SK-N-SH (cell line): ENCODE measurements around the gene DNAJC5. TPM values are rescaled to one million over a fixed set of nuclear protein-coding genes. Genes with fewer than 3 reads are reported as not detected.

Experiments used
- CTCF ChIA-PET: fragments of 300-600, 350-600 bp; formaldehyde crosslinking; extraction: SDS; loops from one replicate; lab custom pipeline; 2021; lab: Yijun Ruan, JAX
- POLR2A ChIA-PET: fragments of 350-600 bp; sonication (Branson Sonifier 250); formaldehyde crosslinking; extraction: SDS; loops from one replicate; lab custom pipeline; 2020; ENCODE audit warnings: antibody characterized with exemption, inconsistent platforms; lab: Yijun Ruan, JAX
- DNase-seq: peaks from one replicate; pipeline ENCODE4 v3.0.0; 2012
- H2AFZ ChIP-seq: fragments of 200-600 bp; sonication (generic); 2 replicates; pipeline ENCODE4 v1.8.1; 2016; ENCODE audit warnings: antibody characterized with exemption, mild to moderate bottlenecking, low read depth
- H3F3A ChIP-seq: fragments of 200-600 bp; sonication (generic); replicated peaks from 2 replicates; pipeline ENCODE3; 2016; ENCODE audit warnings: antibody characterized with exemption, mild to moderate bottlenecking; ENCODE audit not compliant: insufficient read depth
- H3K27ac ChIP-seq, 2 experiments: fragments of 200-500 bp in 1 of 2; fragments of 200-600 bp in 1 of 2; sonication (Bioruptor generic) in 1 of 2; sonication (generic), shearing (Covaris generic) in 1 of 2; 2 replicates each; pipeline versions ENCODE4 v1.5.1 to v1.6.1; 2014 to 2016; ENCODE audit warnings: low read depth in 2 of 2, inconsistent platforms in 1 of 2, low read length in 1 of 2, mild to moderate bottlenecking in 1 of 2, mixed read lengths in 1 of 2
- H3K27me3 ChIP-seq: fragments of 200-600 bp; sonication (generic), shearing (Covaris generic); 2 replicates; pipeline ENCODE4 v1.6.1; 2016; ENCODE audit warnings: mixed run types; ENCODE audit not compliant: insufficient read depth
- H3K36me3 ChIP-seq, 2 experiments: fragments of 200-500 bp in 1 of 2; fragments of 200-600 bp in 1 of 2; sonication (Bioruptor generic) in 1 of 2; sonication (generic) in 1 of 2; replicated peaks in 1 of 2; 2 replicates each; pipeline versions ENCODE3 to v1.5.1; 2014 to 2016; ENCODE audit warnings: low read length in 1 of 2, mild to moderate bottlenecking in 1 of 2; ENCODE audit not compliant: insufficient read depth in 2 of 2, control insufficient read depth in 1 of 2
- H3K4me1 ChIP-seq, 2 experiments: fragments of 200-500 bp in 1 of 2; fragments of 200-600 bp in 1 of 2; sonication (Bioruptor generic) in 1 of 2; sonication (generic), shearing (Covaris generic) in 1 of 2; 2 replicates each; pipeline versions ENCODE4 v1.5.1 to v1.6.1; 2014 to 2016; ENCODE audit warnings: low read depth in 1 of 2, low read length in 1 of 2, mixed run types in 1 of 2; ENCODE audit not compliant: insufficient read depth in 2 of 2, control insufficient read depth in 1 of 2
- H3K4me2 ChIP-seq: fragments of 200-600 bp; sonication (generic), shearing (Covaris generic); 2 replicates; pipeline ENCODE4 v1.6.1; 2017; ENCODE audit warnings: mixed run types
- H3K4me3 ChIP-seq, 2 experiments: fragments of 200-500 bp in 1 of 2; fragments of 200-600 bp in 1 of 2; sonication (Bioruptor generic) in 1 of 2; sonication (generic), shearing (Covaris generic) in 1 of 2; 2 replicates each; pipeline versions ENCODE4 v1.5.1 to v1.8.1; 2014 to 2016; ENCODE audit warnings: low read depth in 2 of 2, inconsistent platforms in 1 of 2, low read length in 1 of 2, mild to moderate bottlenecking in 1 of 2, mixed read lengths in 1 of 2, moderate library complexity in 1 of 2
- H3K79me2 ChIP-seq: fragments of 200-600 bp; sonication (generic); 2 replicates; pipeline ENCODE4 v1.8.1; 2017; ENCODE audit warnings: mild to moderate bottlenecking; ENCODE audit not compliant: insufficient read depth
- H3K9ac ChIP-seq: fragments of 200-600 bp; sonication (generic); 2 replicates; pipeline ENCODE4 v1.6.1; 2017; ENCODE audit warnings: mixed run types
- H3K9me2 ChIP-seq: fragments of 200-600 bp; sonication (generic); 2 replicates; pipeline ENCODE4 v1.6.1; 2017; ENCODE audit warnings: mixed run types
- H3K9me3 ChIP-seq: fragments of 200-600 bp; sonication (generic); 2 replicates; pipeline ENCODE4 v1.6.1; 2017; ENCODE audit warnings: mixed run types, mild to moderate bottlenecking, moderate library complexity
- H4K20me1 ChIP-seq: fragments of 200-600 bp; sonication (generic); 2 replicates; pipeline ENCODE4 v1.6.1; 2017; ENCODE audit warnings: mild to moderate bottlenecking, mixed run types; ENCODE audit not compliant: insufficient read depth
- EP300 ChIP-seq, 2 experiments: IDR thresholded peaks; 2 replicates each; pipeline versions ENCODE4 v1.4.0 to v1.6.1; 2012; ENCODE audit warnings: borderline replicate concordance in 1 of 2, low read depth in 1 of 2, low read length in 1 of 2
- FOXJ3 ChIP-seq: sonication (generic); formaldehyde crosslinking; IDR thresholded peaks from 2 replicates; pipeline ENCODE4 v1.5.1; 2020; ENCODE audit warnings: mild to moderate bottlenecking, missing genetic modification reagents
- FOXM1 ChIP-seq: IDR thresholded peaks from 2 replicates; pipeline ENCODE4 v1.4.0; 2012; ENCODE audit warnings: low read depth, mild to moderate bottlenecking
- GATA2 ChIP-seq: sonication (generic); formaldehyde crosslinking; IDR thresholded peaks from 2 replicates; pipeline ENCODE4 v1.5.0; 2020; ENCODE audit warnings: mild to moderate bottlenecking, missing genetic modification reagents
- MEF2A ChIP-seq: IDR thresholded peaks from 2 replicates; pipeline ENCODE4 v1.4.0; 2012; ENCODE audit warnings: low read depth, borderline replicate concordance
- PBX3 ChIP-seq: IDR thresholded peaks from 2 replicates; pipeline ENCODE4; 2012
- RFX5 ChIP-seq: IDR thresholded peaks from 2 replicates; pipeline ENCODE4 v1.6.1; 2012; ENCODE audit warnings: mild to moderate bottlenecking, improper control_type of control experiment, low read length
- TEAD4 ChIP-seq: IDR thresholded peaks from 2 replicates; pipeline ENCODE4 v1.4.0; 2012; ENCODE audit warnings: mild to moderate bottlenecking, borderline replicate concordance; ENCODE audit not compliant: insufficient read depth
- ZBTB33 ChIP-seq: IDR thresholded peaks from 2 replicates; pipeline ENCODE4 v1.4.0; 2012; ENCODE audit warnings: low read depth, borderline replicate concordance
- WGBS: methylation state at CpG from one replicate; pipeline ENCODE4 v1.1.6; 2017; ENCODE audit warnings: low lambda C conversion rate; 5-methylcytosine and 5-hydroxymethylcytosine counted together
- polyA plus RNA-seq, 3 experiments: library from polyadenylated mRNA; depleted of rRNA; stranded (reverse); fragments of >200 nt; gene quantifications; 2 replicates each; pipeline ENCODE4 v1.2.3, GENCODE V29; 2012

DNAJC5 gene
- polyA plus RNA-seq, 1 of the 3 experiments (the other 2 are of a cell fraction) = 24.2 TPM

GRCh38 chr20:63876489-63877036 is 18.4 kb upstream of the DNAJC5 start:
- Histone ChIP-seq H2AFZ (no peak overlapping the region), H3K9me2 (no peaks in the 10 kb centered on the region), H3K27ac (no peak overlapping the region), H3K4me2 (no peak overlapping the region), H3K79me2 (peaks cover 81% of the 10 kb centered on the region), H3K4me3 (no peak overlapping the region), H4K20me1 (peaks cover 46% of the 10 kb centered on the region), H3K9ac (no peak overlapping the region), H3F3A (no peaks in the 10 kb centered on the region), H3K9me3 (no peaks in the 10 kb centered on the region), H3K36me3 (peaks cover 40 to 52% of the 10 kb centered on the region in 2 experiments), H3K4me1 (no peaks in the 10 kb centered on the region), H3K27me3 (no peaks in the 10 kb centered on the region)
- POLR2A ChIA-PET = no interaction called here
- TF ChIP-seq MEF2A (no peak), EP300 (IDR thresholded peaks at IDR 0.05; ENCODE audit: borderline replicate concordance in 1 of 2, low read depth in 1 of 2, low read length in 1 of 2) (no peak), TEAD4 (no peak), FOXM1 (no peak), GATA2 (CRISPR knock-in tag) (no peak), RFX5 (no peak), FOXJ3 (no peak)
- WGBS = 77% methylated on average over 6 of the region's 19 CpGs
- CTCF ChIA-PET = interaction anchor here (1.6 to 1.8 kb wide), 2 partner anchors 101 to 193 kb away, joined by 3 to 5 read pairs; no protein-coding TSS in a partner anchor
- DNase-seq = no peak

- no peaks in the 10 kb centered on the region for H3K4me1 ChIP-seq
- 91% methylated on average over 31 of the region's 32 CpGs for WGBS
- no peak overlapping the region for H3K4me3 ChIP-seq
- no peak overlapping the region for H3K4me2 ChIP-seq
- ChIA-PET CTCF (interaction anchor here (1.2 to 1.4 kb wide), 2 partner anchors 19 to 103 kb away, joined by 3 to 6 read pairs; no protein-coding TSS in a partner anchor), POLR2A (no interaction called here)
- no peak overlapping the region for H3K27ac ChIP-seq
- H3K79me2 ChIP-seq = peaks cover 72% of the 10 kb centered on the region; the same call in 1 of the 2 replicates
- no peaks in the 10 kb centered on the region for H3K9me3 ChIP-seq
- TF ChIP-seq ZBTB33 = no peak
- no peak for TF ChIP-seq PBX3
- no peak for DNase-seq
- H3K9ac ChIP-seq = no peak overlapping the region
- H3F3A ChIP-seq = no peaks in the 10 kb centered on the region
- H3K36me3 ChIP-seq = peaks cover 27 to 57% of the 10 kb centered on the region in 2 experiments
- no peaks in the 10 kb centered on the region for H3K9me2 ChIP-seq
- H3K27me3 ChIP-seq = no peaks in the 10 kb centered on the region
- no peak overlapping the region for H2AFZ ChIP-seq
- peaks cover 53% of the 10 kb centered on the region for H4K20me1 ChIP-seq
Observed at GRCh38 chr20:63877755-63878470, 17.0 kb upstream of the DNAJC5 start.
